AG09309 (cell line): Measurements from ENCODE around the gene AK9.
"Not testable (repeated sequence)": the region's sequence is repeated elsewhere in the genome, so short reads cannot be mapped to it uniquely, and the experiment has no call there.

Source experiments
- DNase-seq: peaks from one replicate; pipeline ENCODE4 v3.0.0-alpha.2; 2010; ENCODE audit warnings: low read depth
- H3K4me3 ChIP-seq: 2 replicates; pipeline ENCODE4 v1.5.1; 2011; ENCODE audit warnings: mild to moderate bottlenecking, low read depth, low read length, moderate library complexity; ENCODE audit not compliant: control insufficient read depth
- CTCF ChIP-seq: IDR thresholded peaks from 2 replicates; pipeline ENCODE4 v1.5.1; 2011; ENCODE audit warnings: mild to moderate bottlenecking, low read depth, low read length, inconsistent platforms; ENCODE audit not compliant: insufficient read depth, control insufficient read depth; ENCODE audit errors: missing control alignments

Gene AK9

GRCh38 chr6:109714611-109715010, 23.6 kb upstream of the AK9 start:
- TF ChIP-seq CTCF, result no peak
- no peak for DNase-seq
- no peak overlapping the region for H3K4me3 ChIP-seq

DNA sequence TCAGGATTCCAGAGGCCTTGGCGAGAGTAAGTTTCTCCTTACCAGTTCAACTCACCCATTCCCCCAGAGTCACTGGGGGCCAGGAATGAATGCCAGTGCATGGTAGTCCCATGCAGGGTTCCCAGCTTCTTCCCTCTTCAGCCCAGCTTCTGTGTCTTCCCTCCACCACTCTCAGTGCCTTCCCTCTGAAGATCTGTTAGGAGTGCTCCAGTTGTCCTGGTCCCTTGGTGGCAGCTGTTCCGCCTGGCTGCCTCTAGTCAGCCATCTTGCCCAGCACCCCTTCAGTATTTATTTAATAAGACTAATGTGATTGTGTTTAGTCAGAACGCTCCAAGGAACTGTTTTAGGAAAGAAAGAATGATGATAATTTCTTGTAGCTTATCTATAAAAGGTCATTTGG, 23.2 kb upstream of the AK9 start:
- TF ChIP-seq CTCF, result no peak
- no peak for DNase-seq
- no peak overlapping the region for H3K4me3 ChIP-seq

GRCh38 chr6:109713097-109713496, 22.1 kb upstream of the AK9 start:
- H3K4me3 ChIP-seq, result no peak overlapping the region
- no peak for TF ChIP-seq CTCF
- no peak for DNase-seq

- not testable (repeated sequence) for H3K4me3 ChIP-seq, DNase-seq
Observed at GRCh38 chr6:109708099-109708498, 17.1 kb upstream of the AK9 start.

DNA sequence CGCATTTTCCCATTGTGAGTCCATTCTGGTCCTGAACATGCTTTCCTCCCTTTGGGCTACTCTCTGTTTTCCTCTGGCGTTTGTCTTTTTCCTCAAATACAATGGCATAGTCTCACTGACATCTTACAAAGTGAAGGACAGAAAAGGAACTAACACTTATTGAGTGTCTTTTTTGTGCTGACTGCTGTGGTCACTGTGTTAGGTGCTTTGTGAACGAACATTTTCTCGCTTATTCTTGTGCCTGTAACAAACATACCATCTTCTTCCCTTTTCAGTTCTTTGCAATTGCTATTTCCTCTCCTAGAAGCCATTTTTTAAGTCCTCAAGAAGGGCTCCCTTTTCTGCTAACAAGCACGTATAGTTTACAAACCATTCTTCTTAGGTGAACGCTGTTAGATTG, 15.5 kb upstream of the AK9 start:
- DNase-seq, result no peak
- TF ChIP-seq CTCF, result no peak
- no peak overlapping the region for H3K4me3 ChIP-seq

DNA sequence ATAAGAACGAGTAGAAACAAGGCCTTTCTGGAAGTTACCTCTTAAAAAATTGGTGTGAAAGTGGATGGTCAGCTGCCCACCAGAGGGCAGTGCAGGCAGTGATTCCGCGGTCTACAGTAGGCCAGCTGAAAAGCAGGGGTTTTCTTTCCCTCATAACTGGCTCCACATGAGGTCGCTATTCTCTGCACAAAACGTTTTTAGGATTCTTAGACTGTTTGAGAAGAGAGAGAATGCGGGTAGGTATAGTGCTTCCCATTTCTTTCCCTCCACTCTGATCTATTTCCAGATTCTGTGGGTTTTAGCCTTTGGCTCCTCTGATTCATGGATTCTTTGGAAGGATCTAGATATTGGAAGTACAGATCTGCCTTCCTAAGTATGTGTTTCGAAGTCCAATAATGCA, 14.3 kb upstream of the AK9 start:
- H3K4me3 ChIP-seq, result no peak overlapping the region
- peak; percentile 72 for DNase-seq
- TF ChIP-seq CTCF, result peak; percentile 95

- no peak for TF ChIP-seq CTCF
- DNase-seq, result no peak
- no peak overlapping the region for H3K4me3 ChIP-seq
Observed at GRCh38 chr6:109702791-109703190, 11.8 kb upstream of the AK9 start.

DNA sequence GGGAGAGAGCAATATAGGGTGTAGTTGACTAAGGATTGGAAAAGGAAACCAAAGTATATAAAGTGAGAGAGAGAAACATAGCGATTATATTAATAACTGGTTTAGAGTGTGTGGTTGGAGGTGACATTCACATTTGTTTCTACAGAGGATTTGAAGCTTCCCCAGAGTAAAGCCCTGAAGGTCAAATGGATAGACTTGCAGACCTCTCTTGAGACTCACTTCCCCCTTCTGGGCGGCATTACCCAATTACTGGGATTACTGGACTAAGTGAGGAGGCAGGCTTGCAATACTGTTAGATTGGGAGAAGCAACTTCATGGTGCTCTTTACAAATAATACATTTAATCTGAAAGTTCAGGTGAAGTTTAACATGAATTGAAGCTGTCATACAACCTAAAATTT, 10.8 kb upstream of the AK9 start:
- DNase-seq, result no peak
- TF ChIP-seq CTCF, result no peak
- H3K4me3 ChIP-seq, result no peak overlapping the region
